ENCODE data around the gene GRAMD1C. TPM values are rescaled to one million over a fixed set of nuclear protein-coding genes. Genes with fewer than 3 reads are reported as not detected.

Gene GRAMD1C
- total and polyA plus RNA-seq, 2 of the 13 experiments (the other 11 are each of a cell fraction or from before 2014, with no cell fraction given) = 0.45 TPM; not detected in 1

- intact Hi-C loops (cut with micrococcal nuclease; ENCODE audit: unreplicated experiment) = no loop called here
- BruUV-seq (replicated peaks) = no TSS peak
- Histone ChIP-seq H3K4me3 (replicated peaks in 1 of 3; ENCODE audit: insufficient read depth in 1 of 3, low read depth in 2 of 3, low read length in 3 of 3) (no peak overlapping the region), H2AFZ (ENCODE audit: low read length) (no peak overlapping the region), H4K20me1 (ENCODE audit: insufficient read depth, low read length) (no peaks in the 10 kb centered on the region), H3K4me1 (ENCODE audit: insufficient read depth, low read length) (peaks cover 9% of the 10 kb centered on the region; the same call in 1 of the 2 replicates), H3K36me3 (replicated peaks in 1 of 2; ENCODE audit: control insufficient read depth in 1 of 2, insufficient read depth in 2 of 2, low read length in 2 of 2) (no peaks in the 10 kb centered on the region), H3K27me3 (ENCODE audit: control insufficient read depth in 1 of 2, insufficient read depth in 2 of 2, low read length in 2 of 2) (no peaks in the 10 kb centered on the region), H3K4me2 (ENCODE audit: low read depth, low read length) (no peak overlapping the region), H3K9me3 (ENCODE audit: low read length) (no peaks in the 10 kb centered on the region), H3K79me2 (ENCODE audit: insufficient read depth, low read length) (no peaks in the 10 kb centered on the region), H3K9ac (ENCODE audit: insufficient read depth, low read depth, low read length) (no peak overlapping the region), H3K27ac (ENCODE audit: extremely low read length, insufficient read depth, low read length) (no peak overlapping the region)
- no peak for DNase-seq (ENCODE audit: low spot score)
- ChIA-PET POLR2A (no interaction called here), CTCF (ENCODE audit: low intra/inter-chr PET ratio, low total read pairs) (no interaction called here)
- WGBS (ENCODE audit: low lambda C conversion rate) = 59% methylated on average over 3 of the region's 3 CpGs
- TF ChIP-seq SP5 (CRISPR knock-in tag; IDR thresholded peaks at IDR 0.05; ENCODE audit: borderline replicate concordance, low read depth) = no peak
- TF ChIP-seq ZNF737 (CRISPR knock-in tag; IDR thresholded peaks at IDR 0.05; ENCODE audit: borderline replicate concordance) = no peak
- no peak for TF ChIP-seq CHD4 (IDR thresholded peaks at IDR 0.05; ENCODE audit: borderline replicate concordance, low read length)
- no peak for TF ChIP-seq SRF (IDR thresholded peaks at IDR 0.05; ENCODE audit: low read depth, low read length)
- TF ChIP-seq ZNF484 (CRISPR knock-in tag; IDR thresholded peaks at IDR 0.05; ENCODE audit: borderline replicate concordance, low read depth) = no peak
- TF ChIP-seq NFKB2 (CRISPR knock-in tag; IDR thresholded peaks at IDR 0.05; ENCODE audit: borderline replicate concordance) = no peak
- TF ChIP-seq EP300 (IDR thresholded peaks at IDR 0.05; ENCODE audit: low read depth in 2 of 2, low read length in 2 of 2) = no peak
- no peak for TF ChIP-seq EP300 (CRISPR knock-in tag; IDR thresholded peaks at IDR 0.05; ENCODE audit: borderline replicate concordance)
- no peak for TF ChIP-seq TBX2 (CRISPR knock-in tag; IDR thresholded peaks at IDR 0.05; ENCODE audit: borderline replicate concordance)
- TF ChIP-seq CBFB (CRISPR knock-in tag; IDR thresholded peaks at IDR 0.05) = no peak
- TF ChIP-seq FOXJ3 (CRISPR knock-in tag; IDR thresholded peaks at IDR 0.05; ENCODE audit: borderline replicate concordance) = no peak
- no peak for TF ChIP-seq NAIF1 (CRISPR knock-in tag; IDR thresholded peaks at IDR 0.05; ENCODE audit: borderline replicate concordance)
- TF ChIP-seq ZNF670 (CRISPR knock-in tag; IDR thresholded peaks at IDR 0.05; ENCODE audit: borderline replicate concordance) = no peak
- TF ChIP-seq GFI1 (CRISPR knock-in tag; IDR thresholded peaks at IDR 0.05; ENCODE audit: borderline replicate concordance) = no peak
- TF ChIP-seq, protein P1, sequence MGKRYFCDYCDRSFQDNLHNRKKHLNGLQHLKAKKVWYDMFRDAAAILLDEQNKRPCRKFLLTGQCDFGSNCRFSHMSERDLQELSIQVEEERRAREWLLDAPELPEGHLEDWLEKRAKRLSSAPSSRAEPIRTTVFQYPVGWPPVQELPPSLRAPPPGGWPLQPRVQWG (CRISPR knock-in tag; IDR thresholded peaks at IDR 0.05; ENCODE audit: borderline replicate concordance, low read depth) = no peak
- no peak for TF ChIP-seq ZBTB7A (CRISPR knock-in tag; IDR thresholded peaks at IDR 0.05)
- TF ChIP-seq RFX1 (IDR thresholded peaks at IDR 0.05) = no peak
- TF ChIP-seq HMGXB3 (CRISPR knock-in tag; IDR thresholded peaks at IDR 0.05; ENCODE audit: borderline replicate concordance) = no peak
- no peak for TF ChIP-seq ZNF773 (CRISPR knock-in tag; IDR thresholded peaks at IDR 0.05; ENCODE audit: borderline replicate concordance)
- no peak for TF ChIP-seq TCF7 (IDR thresholded peaks at IDR 0.05; ENCODE audit: low read depth)
- no peak for ATAC-seq
- in situ Hi-C loops (cut with HindIII; ENCODE audit: extremely low pct_ligation_motif_present, low pct_unique_long_range_greater_than_20kb) = no loop called here
- FAIRE-seq = no peak
Observed at GRCh38 chr3:113895964-113896363, 57.4 kb downstream of the GRAMD1C start.

All from HepG2 (cell line).